PC-9 (cell line): ENCODE data around the gene KCNK7.

Source experiments
- EZH2 ChIP-seq: fragments of 200-600 bp; sonication (generic); IDR thresholded peaks from 2 replicates; pipeline ENCODE4 v1.8.0; 2017; ENCODE audit warnings: antibody characterized with exemption, low read depth
- TF ChIP-seq, protein P1 (sequence below): fragments of 200-600 bp; sonication (generic); conservative IDR thresholded peaks from 2 replicates; pipeline ENCODE4 v1.6.1; 2017; ENCODE audit warnings: mixed run types, antibody characterized with exemption, mild to moderate bottlenecking, moderate library complexity

DNA sequence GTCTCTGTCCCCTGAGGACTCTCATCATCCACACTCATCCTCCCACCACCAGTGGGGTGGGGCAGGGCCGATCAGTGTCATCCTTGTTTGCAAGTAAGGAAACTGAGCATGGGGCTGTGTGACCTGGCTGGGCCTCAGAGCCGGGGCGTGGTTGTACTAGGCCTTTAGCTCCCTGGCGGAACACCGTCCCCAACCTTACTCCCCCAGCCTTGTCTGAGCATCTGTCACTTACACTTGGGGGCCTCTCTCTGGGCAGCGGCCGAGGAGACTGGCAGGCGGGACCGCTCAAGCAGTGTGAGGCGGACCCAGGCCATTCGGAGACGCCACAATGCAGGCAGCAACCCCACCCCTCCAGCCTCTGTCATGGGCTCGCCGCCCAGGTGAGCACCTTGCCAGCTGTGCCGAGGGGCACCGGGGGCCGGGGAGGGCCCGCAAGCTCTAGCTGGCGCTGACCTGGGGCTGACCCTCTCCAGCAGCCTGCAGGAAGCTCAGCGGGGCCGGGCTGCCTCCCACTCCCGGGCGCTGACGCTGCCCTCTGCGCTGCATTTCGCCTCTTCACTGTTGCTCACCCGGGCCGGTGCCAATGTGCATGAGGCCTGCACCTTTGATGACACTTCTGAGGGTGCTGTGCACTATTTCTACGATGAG is 23.8 kb upstream of the KCNK7 start:
- TF ChIP-seq, protein P1, sequence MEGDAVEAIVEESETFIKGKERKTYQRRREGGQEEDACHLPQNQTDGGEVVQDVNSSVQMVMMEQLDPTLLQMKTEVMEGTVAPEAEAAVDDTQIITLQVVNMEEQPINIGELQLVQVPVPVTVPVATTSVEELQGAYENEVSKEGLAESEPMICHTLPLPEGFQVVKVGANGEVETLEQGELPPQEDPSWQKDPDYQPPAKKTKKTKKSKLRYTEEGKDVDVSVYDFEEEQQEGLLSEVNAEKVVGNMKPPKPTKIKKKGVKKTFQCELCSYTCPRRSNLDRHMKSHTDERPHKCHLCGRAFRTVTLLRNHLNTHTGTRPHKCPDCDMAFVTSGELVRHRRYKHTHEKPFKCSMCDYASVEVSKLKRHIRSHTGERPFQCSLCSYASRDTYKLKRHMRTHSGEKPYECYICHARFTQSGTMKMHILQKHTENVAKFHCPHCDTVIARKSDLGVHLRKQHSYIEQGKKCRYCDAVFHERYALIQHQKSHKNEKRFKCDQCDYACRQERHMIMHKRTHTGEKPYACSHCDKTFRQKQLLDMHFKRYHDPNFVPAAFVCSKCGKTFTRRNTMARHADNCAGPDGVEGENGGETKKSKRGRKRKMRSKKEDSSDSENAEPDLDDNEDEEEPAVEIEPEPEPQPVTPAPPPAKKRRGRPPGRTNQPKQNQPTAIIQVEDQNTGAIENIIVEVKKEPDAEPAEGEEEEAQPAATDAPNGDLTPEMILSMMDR: no peak
- TF ChIP-seq EZH2: no peak
